DOHH2 (cell line): ENCODE results near the gene LMO7.

Experiments used
- EZH2phosphoT487 ChIP-seq: fragments of 200-600 bp; sonication (generic); IDR thresholded peaks from 2 replicates; pipeline ENCODE4 v1.6.1; 2017; ENCODE audit warnings: borderline replicate concordance, mild to moderate bottlenecking, antibody characterized with exemption, low read length, moderate library complexity, mixed read lengths
- TF ChIP-seq, protein P1 (sequence below): fragments of 200-600 bp; sonication (generic); IDR thresholded peaks from one replicate; pipeline ENCODE4 v1.5.1; 2014; ENCODE audit warnings: antibody characterized with exemption, mild to moderate bottlenecking, low read depth, low read length; ENCODE audit not compliant: poor library complexity, severe bottlenecking

DNA sequence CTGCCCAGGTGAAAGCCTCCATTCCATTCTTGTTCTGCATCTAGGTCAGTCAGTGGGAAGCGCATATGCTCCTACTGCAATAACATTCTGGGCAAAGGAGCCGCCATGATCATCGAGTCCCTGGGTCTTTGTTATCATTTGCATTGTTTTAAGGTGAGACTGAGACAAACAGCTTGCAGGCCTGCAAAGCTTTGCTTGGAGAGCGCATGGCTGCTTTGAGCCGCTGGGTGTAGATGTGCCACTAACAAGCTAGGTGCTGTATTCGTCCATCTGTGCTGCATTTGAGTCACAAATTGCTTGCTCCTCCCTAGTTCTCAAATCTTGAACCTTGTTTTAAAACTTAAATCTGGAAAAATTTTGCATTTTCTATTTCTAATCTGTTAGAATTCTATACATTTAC, 219.1 kb downstream of the LMO7 start:
- TF ChIP-seq, protein P1, sequence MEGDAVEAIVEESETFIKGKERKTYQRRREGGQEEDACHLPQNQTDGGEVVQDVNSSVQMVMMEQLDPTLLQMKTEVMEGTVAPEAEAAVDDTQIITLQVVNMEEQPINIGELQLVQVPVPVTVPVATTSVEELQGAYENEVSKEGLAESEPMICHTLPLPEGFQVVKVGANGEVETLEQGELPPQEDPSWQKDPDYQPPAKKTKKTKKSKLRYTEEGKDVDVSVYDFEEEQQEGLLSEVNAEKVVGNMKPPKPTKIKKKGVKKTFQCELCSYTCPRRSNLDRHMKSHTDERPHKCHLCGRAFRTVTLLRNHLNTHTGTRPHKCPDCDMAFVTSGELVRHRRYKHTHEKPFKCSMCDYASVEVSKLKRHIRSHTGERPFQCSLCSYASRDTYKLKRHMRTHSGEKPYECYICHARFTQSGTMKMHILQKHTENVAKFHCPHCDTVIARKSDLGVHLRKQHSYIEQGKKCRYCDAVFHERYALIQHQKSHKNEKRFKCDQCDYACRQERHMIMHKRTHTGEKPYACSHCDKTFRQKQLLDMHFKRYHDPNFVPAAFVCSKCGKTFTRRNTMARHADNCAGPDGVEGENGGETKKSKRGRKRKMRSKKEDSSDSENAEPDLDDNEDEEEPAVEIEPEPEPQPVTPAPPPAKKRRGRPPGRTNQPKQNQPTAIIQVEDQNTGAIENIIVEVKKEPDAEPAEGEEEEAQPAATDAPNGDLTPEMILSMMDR = no peak
- TF ChIP-seq EZH2phosphoT487 = no peak
